B cell (primary cell): ENCODE measurements around the gene CNTNAP4. TPM values are rescaled to one million over a fixed set of nuclear protein-coding genes. Genes with fewer than 3 reads are reported as not detected.

Source experiments
- ATAC-seq: fragments of 200-7000 bp; cut with Tn5 transposase; one replicate; pipeline ENCODE4 v1.10.0; 2021; ENCODE audit warnings: low read depth, mild to moderate bottlenecking, moderate number of reproducible peaks, moderate library complexity
- CTCF ChIA-PET: fragments of 350-600 bp; sonication (Branson Sonifier 250); formaldehyde crosslinking; loops from one replicate; lab custom pipeline; 2021; ENCODE audit warnings: antibody characterized with exemption, inconsistent platforms; lab: Charles Lee
- POLR2A ChIA-PET: fragments of 350-600 bp; sonication (Branson Sonifier 250); formaldehyde crosslinking; loops from one replicate; lab custom pipeline; 2021; ENCODE audit warnings: antibody characterized with exemption; lab: Charles Lee
- DNase-seq: peaks from one replicate; pipeline ENCODE4 v3.0.0; 2013
- H2AFZ ChIP-seq: 2 replicates; pipeline ENCODE4 v1.6.1; 2012; ENCODE audit warnings: mild to moderate bottlenecking, low read depth, low read length; ENCODE audit not compliant: insufficient read depth, poor library complexity, severe bottlenecking
- H3K27ac ChIP-seq, 2 donors: 1 replicate in 1 of 2; 2 replicates in 1 of 2; pipeline ENCODE4 v1.5.1; 2012 to 2013; ENCODE audit warnings: low read length in 2 of 2, mild to moderate bottlenecking in 2 of 2, moderate library complexity in 1 of 2
- H3K27me3 ChIP-seq, 4 experiments: fragments of 200-600 bp in 1 of 4; sonication (generic) in 1 of 4; replicated peaks in 1 of 4; 1 replicate in 2 of 4; 2 replicates in 2 of 4; pipeline versions ENCODE4 v1.6.1 to v1.7.0; 2013 to 2016; ENCODE audit warnings: low read length in 3 of 4, mild to moderate bottlenecking in 2 of 4, mixed read lengths in 1 of 4, moderate library complexity in 1 of 4; ENCODE audit not compliant: insufficient read depth in 4 of 4, control insufficient read depth in 3 of 4; ENCODE audit errors: control extremely low read depth in 1 of 4
- H3K36me3 ChIP-seq, 2 experiments: replicated peaks in 1 of 2; 1 replicate in 1 of 2; 2 replicates in 1 of 2; pipeline versions ENCODE4 v1.6.1 to v1.7.1; 2013; ENCODE audit warnings: low read length in 1 of 2; ENCODE audit not compliant: insufficient read depth in 2 of 2, control insufficient read depth in 1 of 2; ENCODE audit errors: control extremely low read depth in 1 of 2, extremely low read depth in 1 of 2
- H3K4me1 ChIP-seq, 2 donors: fragments of 200-600 bp in 1 of 2; sonication (generic) in 1 of 2; 1 replicate in 1 of 2; 2 replicates in 1 of 2; pipeline versions ENCODE4 v1.5.1 to v1.6.1; 2013 to 2017; ENCODE audit warnings: low read length in 2 of 2; ENCODE audit not compliant: control insufficient read depth in 2 of 2, insufficient read depth in 2 of 2
- H3K4me2 ChIP-seq: replicated peaks from 2 replicates; pipeline ENCODE3; 2012; ENCODE audit warnings: mild to moderate bottlenecking, low read depth, low read length; ENCODE audit not compliant: poor library complexity, severe bottlenecking
- H3K4me3 ChIP-seq, 5 experiments: fragments of 200-600 bp in 1 of 5; sonication (generic) in 1 of 5; 1 replicate in 3 of 5; 2 replicates in 2 of 5; pipeline versions ENCODE4 v1.5.1 to v1.7.0; 2011 to 2016; ENCODE audit warnings: low read length in 4 of 5, mild to moderate bottlenecking in 4 of 5, low read depth in 2 of 5, control low read depth in 1 of 5, moderate library complexity in 1 of 5; ENCODE audit not compliant: insufficient read depth in 1 of 5; ENCODE audit errors: control extremely low read depth in 1 of 5, extremely low read depth in 1 of 5
- H3K79me2 ChIP-seq: fragments of 200-600 bp; sonication (generic); one replicate; pipeline ENCODE4 v1.6.0; 2016; ENCODE audit warnings: low read length; ENCODE audit not compliant: control insufficient read depth, insufficient read depth
- H3K9ac ChIP-seq: fragments of 200-600 bp; sonication (generic); 2 replicates; pipeline ENCODE4 v1.6.1; 2017; ENCODE audit warnings: mild to moderate bottlenecking, low read length, moderate library complexity
- H3K9me3 ChIP-seq, 3 donors: one replicate each; pipeline versions ENCODE4 v1.6.1 to v1.7.1; 2013; ENCODE audit warnings: low read length in 2 of 3; ENCODE audit not compliant: control insufficient read depth in 2 of 3, insufficient read depth in 1 of 3; ENCODE audit errors: control extremely low read depth in 1 of 3
- H4K20me1 ChIP-seq: 2 replicates; pipeline ENCODE4 v1.6.0; 2012; ENCODE audit warnings: mild to moderate bottlenecking, low read length; ENCODE audit not compliant: insufficient read depth, control insufficient read depth, poor library complexity, severe bottlenecking
- H3K27ac Mint-ChIP-seq: one replicate; pipeline ENCODE4 v1.8.0; 2021; ENCODE audit warnings: mixed read lengths
- H3K27me3 Mint-ChIP-seq: one replicate; pipeline ENCODE4 v1.8.0; 2021; ENCODE audit warnings: mixed read lengths
- H3K4me1 Mint-ChIP-seq: one replicate; pipeline ENCODE4 v1.8.0; 2021; ENCODE audit warnings: mixed read lengths
- H3K4me3 Mint-ChIP-seq: one replicate; pipeline ENCODE4 v1.8.0; 2021; ENCODE audit warnings: mixed read lengths
- H3K9me3 Mint-ChIP-seq: one replicate; pipeline ENCODE4 v1.8.0; 2022; ENCODE audit warnings: mixed read lengths; ENCODE audit not compliant: insufficient read depth
- CTCF ChIP-seq: fragments of 200-600 bp; IDR thresholded peaks from one replicate; pipeline ENCODE4 v1.8.0; 2022; ENCODE audit warnings: antibody characterized with exemption, mild to moderate bottlenecking
- EZH2 ChIP-seq: IDR thresholded peaks from 2 replicates; pipeline ENCODE4 v1.6.1; 2012; ENCODE audit warnings: borderline replicate concordance, low read depth, mild to moderate bottlenecking, moderate library complexity, low read length; ENCODE audit not compliant: insufficient read depth, poor library complexity, severe bottlenecking
- WGBS: methylation state at CpG from one replicate; pipeline ENCODE4 v1.1.5; 2013; ENCODE audit warnings: missing lambda C conversion rate; ENCODE audit not compliant: insufficient coverage; 5-methylcytosine and 5-hydroxymethylcytosine counted together
- intact Hi-C: fragments of 100-400 bp; cut with micrococcal nuclease; formaldehyde crosslinking; loops from one replicate; pipeline ENCODE4 v1.10.0; 2022
- polyA plus RNA-seq: library from polyadenylated mRNA; depleted of rRNA; stranded (reverse); fragments of >200 nt; gene quantifications from 2 replicates; pipeline ENCODE4 v1.2.3, GENCODE V29; 2012
- total RNA-seq, 2 donors: library from RNA; stranded (reverse); fragments of 120-200 nt in 1 of 2; gene quantifications; 1 replicate in 1 of 2; 2 replicates in 1 of 2; pipeline versions ENCODE4 v1.2.3 to v1.2.4, GENCODE V29; 2013 to 2022

The CNTNAP4 gene
- total and polyA plus RNA-seq, 2 donors (not counting 1 experiment from before 2014, with no cell fraction given), result 0.06 TPM; not detected in 1

- ATAC-seq (no peak), DNase-seq (no peak)
- TF ChIP-seq EZH2 (no peak), CTCF (no peak)
- no peaks in the 10 kb centered on the region for H3K36me3 ChIP-seq
- H3K9me3 ChIP-seq, result no peaks in the 10 kb centered on the region
- Mint-ChIP-seq H3K27me3 (no peaks in the 10 kb centered on the region), H3K4me3 (no peak overlapping the region), H3K9me3 (peaks cover 2% of the 10 kb centered on the region), H3K27ac (no peak overlapping the region), H3K4me1 (no peaks in the 10 kb centered on the region)
- intact Hi-C loops, result no loop called here
- no peaks in the 10 kb centered on the region for H3K27me3 ChIP-seq
- no peaks in the 10 kb centered on the region for H3K4me1 ChIP-seq
- H3K79me2 ChIP-seq, result no peaks in the 10 kb centered on the region
- H2AFZ ChIP-seq, result no peak overlapping the region
- H3K27ac ChIP-seq, result no peak overlapping the region
- H3K4me2 ChIP-seq, result no peak overlapping the region
- H4K20me1 ChIP-seq, result no peaks in the 10 kb centered on the region
- CTCF ChIA-PET, result no interaction called here
- no peak overlapping the region for H3K4me3 ChIP-seq
- no peak overlapping the region for H3K9ac ChIP-seq
- POLR2A ChIA-PET, result no interaction called here
Measured at GRCh38 chr16:76503091-76503490, 225.9 kb downstream of the CNTNAP4 start.

- TF ChIP-seq CTCF (no peak), EZH2 (no peak)
- Histone ChIP-seq H4K20me1 (no peaks in the 10 kb centered on the region), H3K4me1 (no peaks in the 10 kb centered on the region), H3K4me2 (no peak overlapping the region), H2AFZ (no peak overlapping the region), H3K27me3 (no peaks in the 10 kb centered on the region), H3K4me3 (no peak overlapping the region), H3K9ac (no peak overlapping the region), H3K36me3 (no peaks in the 10 kb centered on the region), H3K79me2 (no peaks in the 10 kb centered on the region), H3K27ac (no peak overlapping the region), H3K9me3 (no peaks in the 10 kb centered on the region)
- H3K27me3 Mint-ChIP-seq, result no peaks in the 10 kb centered on the region
- WGBS, result 67% methylated on average over 1 of the region's 3 CpGs
- no peak overlapping the region for H3K4me3 Mint-ChIP-seq
- DNase-seq (no peak), ATAC-seq (no peak)
- H3K27ac Mint-ChIP-seq, result no peak overlapping the region
- ChIA-PET POLR2A (no interaction called here), CTCF (no interaction called here)
- peaks cover 2% of the 10 kb centered on the region for H3K9me3 Mint-ChIP-seq
- no peaks in the 10 kb centered on the region for H3K4me1 Mint-ChIP-seq
- intact Hi-C loops, result no loop called here
Measured at GRCh38 chr16:76511203-76511602, 234.0 kb downstream of the CNTNAP4 start.
